HG03108 (cell line): ENCODE data around the gene MUTYH.
"Not testable (repeated sequence)": the region's sequence is repeated elsewhere in the genome, so short reads cannot be mapped to it uniquely, and the experiment has no call there.

Experiments
- ATAC-seq: cut with Tn5 transposase; IDR thresholded peaks from one replicate; pipeline ENCODE4 v1.9.1; 2021; ENCODE audit warnings: moderate library complexity; ENCODE audit not compliant: unreplicated experiment

The MUTYH gene

DNA sequence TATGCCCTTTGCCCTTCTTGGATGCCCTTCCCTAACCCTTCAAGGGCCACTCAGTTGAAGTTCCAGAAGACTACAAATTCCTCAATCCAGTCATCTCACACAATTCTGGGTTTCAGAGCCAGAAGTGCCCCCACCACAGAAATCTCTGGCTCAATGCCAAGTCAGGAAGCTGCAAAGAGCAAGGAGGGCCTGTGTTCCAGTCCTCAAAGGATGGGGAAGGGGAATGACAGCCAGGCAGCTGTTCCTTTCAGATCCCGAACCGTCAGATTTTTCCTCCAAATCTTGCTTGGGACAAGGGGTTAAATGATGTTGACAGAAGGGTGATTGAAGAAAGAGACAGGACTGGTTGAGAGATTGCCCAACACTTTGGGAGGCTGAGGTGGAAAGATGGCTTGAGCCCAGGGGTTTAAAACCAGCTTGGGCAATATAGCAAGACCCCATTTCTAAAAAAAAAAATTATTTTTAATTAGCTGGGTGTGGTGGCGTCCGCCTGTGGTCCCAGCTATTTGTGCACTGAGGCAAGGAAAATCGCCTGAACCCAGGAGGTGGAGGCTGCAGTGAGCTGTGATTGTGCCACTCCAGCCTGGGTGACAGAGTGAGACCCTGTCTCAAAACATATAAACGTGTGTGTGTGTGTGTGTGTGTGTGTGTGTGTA, 14.3 kb downstream of the MUTYH start:
- ATAC-seq = no peak

DNA sequence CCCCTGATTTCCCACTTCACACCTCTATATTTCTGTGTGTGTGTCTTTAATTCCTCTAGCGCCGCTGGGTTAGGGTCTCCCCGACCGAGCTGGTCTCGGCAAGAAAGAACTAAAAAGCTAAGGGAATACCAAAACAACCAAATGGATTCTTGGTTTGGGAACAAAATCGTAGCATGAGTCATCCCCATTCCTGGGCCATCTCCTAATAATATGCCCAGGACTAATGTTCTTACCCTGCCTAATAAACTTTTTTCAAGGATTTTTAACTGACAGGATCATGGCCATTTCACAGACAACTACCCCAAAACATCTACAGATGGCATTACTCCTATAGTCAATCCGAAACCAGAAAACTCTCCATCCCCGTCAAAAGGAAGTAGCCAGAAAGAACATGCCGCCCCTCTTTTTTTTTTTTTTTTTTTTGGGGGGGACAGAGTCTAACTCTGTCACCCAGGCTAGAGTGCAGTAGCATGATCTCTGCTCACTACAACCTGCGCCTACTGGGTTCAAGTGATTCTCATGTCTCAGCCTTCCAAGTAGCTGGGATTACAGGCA, 17.7 kb downstream of the MUTYH start:
- no peak for ATAC-seq

DNA sequence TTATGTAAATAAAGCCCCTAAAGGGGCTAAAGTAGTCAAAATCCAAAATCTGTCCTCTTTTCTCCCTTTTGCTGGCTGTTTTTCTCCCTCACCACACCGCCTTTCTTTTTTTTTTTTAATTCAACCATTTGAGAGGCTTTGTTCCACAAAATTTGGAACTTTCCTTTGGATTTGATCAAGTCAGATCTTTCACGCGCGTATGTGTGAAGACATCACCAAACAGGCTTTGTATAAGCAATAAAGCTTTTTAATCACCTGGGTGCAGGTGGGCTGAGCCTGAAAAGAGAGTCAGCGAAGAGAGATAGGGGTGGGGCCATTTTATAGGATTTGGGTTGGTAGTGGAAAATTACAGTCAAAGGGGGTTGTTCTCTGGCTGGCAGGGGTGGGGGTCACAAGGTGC, 18.8 kb downstream of the MUTYH start:
- no peak for ATAC-seq

DNA sequence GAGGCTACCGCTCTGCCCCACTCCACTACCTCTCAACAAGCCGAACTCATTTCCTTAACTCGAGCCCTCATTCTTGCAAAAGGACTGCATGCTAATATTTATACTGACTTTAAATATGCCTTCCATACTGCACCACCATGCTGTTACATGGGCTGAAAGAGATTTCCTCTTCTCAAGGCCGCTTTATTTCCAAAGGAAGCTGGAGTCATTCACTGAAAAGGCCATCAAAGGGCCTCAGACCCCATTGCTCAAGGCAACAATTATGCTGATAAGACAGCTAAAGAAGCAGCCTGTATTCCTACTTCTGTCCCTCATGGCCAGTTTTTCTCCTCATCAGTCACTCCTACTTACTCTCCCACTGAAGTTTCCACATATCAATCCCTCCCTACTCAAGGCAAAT, 20.5 kb downstream of the MUTYH start:
- ATAC-seq = no peak

DNA sequence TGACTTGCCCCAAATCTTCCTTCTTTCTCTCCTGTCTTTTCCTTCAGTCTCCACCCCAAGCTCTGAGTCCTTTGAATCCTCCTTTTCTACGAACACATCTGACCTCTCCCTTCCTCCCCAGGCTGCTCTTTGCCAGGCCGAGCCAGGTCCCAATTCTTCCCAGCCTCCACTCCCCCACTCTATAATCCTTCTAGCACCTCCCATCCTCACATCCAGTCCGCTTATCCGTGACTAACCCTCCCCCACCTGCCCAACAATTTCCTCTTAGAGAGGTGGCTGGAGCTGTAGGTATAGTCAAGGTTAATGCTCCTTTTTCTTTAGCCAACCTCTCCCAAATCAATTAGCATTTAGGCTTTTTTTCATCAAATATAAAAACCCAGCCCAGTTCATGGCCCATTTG, 23.1 kb downstream of the MUTYH start:
- ATAC-seq = no peak

DNA sequence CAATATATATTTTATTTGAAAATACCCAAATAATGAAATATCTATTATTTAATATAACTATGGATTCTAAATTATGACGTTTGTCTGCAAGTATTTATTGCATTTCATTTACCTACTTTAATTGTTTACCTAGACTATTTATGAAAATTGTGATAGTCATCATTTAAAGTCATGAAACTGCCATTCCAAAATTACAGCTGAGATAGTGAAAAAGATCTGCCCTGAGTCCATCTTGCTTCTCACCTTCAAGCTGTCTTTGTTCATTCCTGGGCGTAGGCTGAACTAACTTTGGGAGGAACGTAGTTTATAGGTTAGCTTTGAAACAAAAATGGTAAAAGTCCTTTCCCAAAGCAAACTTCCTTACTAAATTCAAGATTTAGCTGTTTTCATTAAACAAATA, 26.0 kb downstream of the MUTYH start:
- ATAC-seq = no peak

DNA sequence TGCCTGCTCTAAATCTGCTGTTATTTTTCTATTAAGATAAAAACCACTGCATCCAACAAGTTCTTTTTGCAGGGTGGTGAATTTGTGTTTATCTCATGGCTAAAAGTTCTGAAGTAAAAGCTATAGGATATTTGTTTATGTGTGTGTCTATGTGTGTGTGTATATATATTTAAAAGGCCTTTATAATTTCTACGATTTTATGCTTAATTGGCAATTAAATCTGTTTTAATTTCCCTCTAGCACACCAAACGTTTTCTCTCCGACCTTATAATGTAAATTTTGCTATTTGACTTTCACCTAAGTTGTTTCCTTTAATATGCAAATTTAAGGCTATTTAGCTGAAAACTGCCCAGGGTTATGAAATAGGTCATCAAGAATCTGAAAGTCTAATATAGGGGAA, 33.3 kb downstream of the MUTYH start:
- ATAC-seq = no peak

DNA sequence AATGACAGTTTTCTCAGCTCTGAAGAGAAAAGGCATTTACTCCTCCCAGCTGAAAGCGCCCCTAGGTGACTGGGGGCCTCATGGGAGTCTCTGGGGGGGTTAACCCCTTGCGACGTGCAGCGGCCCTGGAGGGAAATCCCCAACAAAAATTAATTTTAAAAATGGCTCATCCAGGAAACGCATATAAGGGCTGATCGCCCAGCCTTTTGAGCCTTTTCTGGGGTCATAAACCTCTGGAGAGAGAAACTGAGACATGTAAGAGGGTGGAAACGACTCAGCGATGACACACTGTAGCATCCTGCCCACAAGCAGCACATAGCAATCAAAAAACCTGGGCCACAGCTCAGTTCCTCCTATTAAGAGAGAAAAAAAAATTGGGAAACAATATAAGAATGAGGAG, 33.9 kb downstream of the MUTYH start:
- no peak for ATAC-seq

DNA sequence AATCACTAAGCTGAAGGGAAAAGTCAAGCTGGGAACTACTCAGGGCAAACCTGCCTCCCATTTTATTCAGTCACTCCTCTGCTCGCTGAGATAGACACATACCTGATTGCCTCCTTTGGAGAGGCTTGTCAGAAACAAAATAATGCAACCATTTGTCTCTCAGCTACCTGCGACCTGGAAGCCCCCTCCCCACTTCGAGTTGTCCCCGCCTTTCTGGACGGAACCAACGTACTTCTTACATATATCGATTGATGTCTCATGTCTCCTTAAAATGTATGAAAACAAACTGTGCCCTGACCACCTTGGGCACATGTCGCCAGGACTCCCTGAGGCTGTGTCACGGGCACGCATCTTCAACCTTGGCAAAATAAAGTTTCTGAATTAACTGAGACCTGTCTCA, 35.0 kb downstream of the MUTYH start:
- no peak for ATAC-seq

DNA sequence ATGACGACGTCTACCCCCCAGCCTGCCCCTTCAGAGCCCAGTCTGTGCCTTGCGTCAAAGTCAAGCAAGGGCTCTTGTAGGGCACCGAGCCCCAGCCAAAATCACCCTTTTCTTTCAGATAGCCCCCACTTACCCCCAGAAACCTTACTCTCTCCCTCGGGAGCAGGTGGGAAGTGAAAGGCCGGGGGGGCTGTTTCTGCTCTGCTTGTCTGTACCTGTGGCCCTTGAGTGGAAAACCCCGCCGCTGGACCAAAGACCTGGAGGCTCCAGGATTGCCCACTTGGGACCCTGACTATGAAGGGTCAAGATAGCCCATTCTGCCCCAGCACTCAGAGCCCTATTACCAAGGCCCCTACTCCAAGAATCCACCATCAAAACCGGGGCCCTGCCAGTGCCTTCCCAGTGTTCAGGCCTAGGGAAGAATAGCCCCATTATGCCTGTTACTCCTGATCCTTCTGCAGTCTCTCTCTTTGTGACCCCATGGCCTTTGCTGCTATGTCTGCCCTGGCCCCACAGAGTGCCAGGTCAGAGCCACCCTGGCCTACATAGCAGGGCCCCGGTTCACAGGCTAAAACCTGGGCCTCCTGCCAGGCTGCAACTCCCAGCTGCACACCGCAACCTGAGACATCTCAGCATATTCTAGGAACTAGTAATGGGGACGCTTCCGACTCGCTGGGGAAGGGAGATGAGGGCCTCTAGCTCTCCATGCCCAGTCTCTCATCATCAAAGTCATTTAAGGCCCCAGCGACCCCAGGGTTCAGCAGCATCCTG, 35.7 kb downstream of the MUTYH start:
- peak; percentile 4 for ATAC-seq

DNA sequence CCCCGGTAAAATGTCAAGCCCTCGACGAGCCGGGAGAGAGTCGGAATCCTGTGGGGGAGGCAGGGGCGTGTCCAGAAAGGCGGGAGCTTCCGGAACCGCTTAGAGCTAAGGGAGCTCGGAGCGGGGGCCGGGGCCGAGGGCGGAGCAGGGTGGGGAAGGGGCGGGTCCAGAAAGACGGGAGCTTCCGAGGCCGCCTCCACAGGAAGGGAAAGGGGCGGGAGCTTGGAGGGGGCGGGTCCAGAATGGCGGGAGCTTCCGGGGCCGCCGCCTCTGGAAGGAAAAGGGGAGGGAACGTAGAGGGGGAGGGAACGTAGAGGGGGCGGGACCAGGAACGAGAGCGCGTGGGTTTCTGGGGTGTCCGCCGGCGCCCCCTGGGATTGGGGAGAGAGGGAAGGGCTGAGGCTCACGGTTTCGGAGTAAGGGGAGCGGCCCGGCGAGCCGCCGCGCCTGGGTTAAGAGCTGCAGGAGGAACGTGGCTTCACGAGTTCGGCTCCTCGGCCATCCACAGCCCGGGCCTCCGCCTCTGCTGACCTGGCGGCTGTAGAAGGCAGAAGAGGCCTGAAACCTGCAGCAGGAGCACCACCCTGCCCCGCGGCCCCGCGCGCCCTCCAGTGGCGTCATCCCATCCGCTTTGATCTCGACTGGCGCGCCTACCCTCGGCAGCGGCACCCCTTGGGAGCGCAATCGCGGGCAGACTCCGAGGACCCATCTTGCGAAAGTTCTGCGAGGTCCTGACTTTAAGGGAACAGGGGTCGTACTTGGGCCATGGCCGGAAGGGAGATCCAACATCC, 36.5 kb downstream of the MUTYH start:
- peak; percentile 59 for ATAC-seq

DNA sequence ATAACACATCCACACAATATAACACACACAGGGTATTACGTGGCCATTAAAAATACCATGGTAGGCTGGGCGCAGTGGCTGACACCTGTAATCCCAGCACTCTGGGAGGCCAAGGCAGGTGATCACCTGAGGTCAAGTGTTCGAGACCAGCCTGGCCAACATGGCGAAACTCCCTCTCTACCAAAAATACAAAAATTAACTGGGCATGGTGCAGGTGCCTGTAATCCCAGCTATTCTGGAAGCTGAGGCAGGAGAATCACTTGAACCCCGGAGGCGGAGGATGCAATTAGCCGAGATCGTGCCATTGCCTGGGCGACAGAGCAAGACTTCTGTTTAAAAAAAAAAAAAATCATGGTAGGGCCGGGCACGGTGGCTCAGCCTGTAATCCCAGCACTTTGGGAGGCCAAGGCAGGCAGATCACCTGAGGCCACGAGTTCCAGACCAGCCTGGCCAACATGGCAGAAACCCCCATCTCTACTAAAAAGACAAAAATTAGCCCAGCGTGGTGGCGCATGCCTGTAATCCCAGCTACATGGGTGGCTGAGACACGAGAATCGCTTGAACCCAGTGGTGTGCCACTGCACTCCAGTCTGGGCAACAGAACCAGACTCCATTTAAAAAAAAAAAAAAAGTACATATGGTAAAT, 37.6 kb downstream of the MUTYH start:
- no peak for ATAC-seq

DNA sequence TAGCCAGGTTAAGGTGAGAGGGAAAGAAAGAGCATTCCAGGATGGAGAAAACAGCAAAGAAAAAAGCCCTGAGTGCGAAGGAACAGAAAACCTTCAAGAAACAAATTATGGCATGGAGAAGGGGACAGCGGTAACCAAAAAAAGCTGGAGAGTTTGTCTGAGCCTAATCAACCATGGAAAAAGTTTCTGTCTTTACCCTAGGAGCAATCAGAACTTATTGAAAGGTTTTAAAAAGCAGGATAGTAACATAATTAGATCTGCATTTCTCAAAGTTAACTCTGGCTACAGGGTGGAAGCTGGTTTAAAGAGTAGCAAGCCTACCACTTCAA, 39.6 kb downstream of the MUTYH start:
- no peak for ATAC-seq

DNA sequence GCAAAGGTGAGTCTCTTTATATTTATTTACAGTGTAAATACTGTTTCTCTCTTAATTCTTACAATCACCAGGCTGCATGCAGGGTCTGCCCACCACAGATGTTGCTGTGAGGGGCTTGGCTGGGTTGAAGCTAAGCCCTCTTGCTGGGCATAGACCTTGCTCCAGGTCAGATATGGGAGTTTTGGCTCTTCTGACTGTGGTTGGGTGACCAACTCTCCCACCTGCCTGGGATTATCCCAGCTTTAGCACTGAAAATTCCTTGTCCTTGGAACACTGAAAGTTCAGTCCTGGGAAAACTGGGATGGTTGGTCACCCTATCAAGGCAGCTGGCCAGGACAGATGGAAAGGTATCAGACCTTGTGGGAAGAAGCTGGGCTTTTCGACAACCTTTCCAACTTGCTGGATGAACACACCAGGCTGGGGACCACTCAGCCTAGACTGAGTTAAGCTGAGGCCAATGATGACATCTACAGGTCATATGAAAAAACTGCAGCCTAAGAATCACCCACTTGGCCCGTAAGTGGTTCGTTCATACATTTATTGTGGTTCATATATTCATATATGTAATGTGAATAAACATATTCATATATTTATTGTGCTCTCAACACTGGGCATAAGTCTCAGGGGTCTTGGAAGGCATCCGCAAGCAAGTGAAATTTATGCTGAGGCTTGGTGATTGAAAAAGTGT, 40.1 kb downstream of the MUTYH start:
- no peak for ATAC-seq

DNA sequence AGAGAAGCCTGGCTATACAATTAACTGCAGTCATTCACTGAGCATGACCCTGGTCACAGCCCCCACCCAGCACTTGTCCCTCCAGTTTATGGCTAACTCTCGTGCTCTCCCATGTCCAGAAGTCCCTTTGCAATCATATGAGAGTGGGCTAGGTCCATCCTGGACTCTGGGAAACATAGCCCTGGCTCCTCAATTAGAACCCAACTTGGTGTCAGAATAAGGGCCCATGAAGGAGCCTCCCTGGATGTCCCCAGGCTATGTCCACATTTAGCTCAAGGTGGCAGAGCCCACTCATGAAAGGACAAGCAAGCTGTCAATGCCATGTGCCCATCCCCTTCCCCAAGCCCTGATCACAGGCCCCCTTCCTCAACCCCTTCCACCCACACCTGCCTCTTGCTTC, 40.9 kb downstream of the MUTYH start:
- ATAC-seq = no peak

DNA sequence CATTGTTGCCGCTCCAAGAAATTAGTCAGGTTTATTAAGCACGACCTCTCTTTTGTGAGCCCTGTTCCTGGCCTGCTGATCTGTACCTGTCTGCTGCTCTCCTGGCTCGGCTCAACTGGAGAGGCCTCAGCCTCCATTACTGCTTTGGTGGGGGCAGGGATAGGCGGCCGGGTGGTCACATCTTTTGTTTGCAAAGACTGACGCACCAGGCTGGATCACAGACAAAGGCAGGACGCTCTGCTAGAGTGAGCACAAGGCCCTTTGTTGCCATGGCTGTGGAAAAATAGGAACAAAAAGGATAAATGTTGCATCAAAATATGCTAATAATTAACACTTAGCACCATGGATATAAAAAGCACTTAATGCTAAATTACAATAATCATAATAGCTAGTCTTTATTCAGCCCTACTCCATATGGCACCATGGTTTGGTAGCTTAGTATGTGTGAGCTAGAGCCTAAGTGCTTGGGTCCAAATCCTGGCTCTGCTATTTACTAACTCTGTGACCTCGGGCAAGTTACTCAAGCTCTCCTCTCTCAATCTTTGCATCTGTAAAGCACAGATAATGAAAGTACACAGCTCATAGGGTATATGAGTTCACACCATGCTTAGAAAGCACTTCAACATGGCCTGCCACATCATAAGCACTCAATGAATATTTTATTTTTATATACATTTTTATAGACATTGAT, 42.4 kb downstream of the MUTYH start:
- no peak for ATAC-seq

DNA sequence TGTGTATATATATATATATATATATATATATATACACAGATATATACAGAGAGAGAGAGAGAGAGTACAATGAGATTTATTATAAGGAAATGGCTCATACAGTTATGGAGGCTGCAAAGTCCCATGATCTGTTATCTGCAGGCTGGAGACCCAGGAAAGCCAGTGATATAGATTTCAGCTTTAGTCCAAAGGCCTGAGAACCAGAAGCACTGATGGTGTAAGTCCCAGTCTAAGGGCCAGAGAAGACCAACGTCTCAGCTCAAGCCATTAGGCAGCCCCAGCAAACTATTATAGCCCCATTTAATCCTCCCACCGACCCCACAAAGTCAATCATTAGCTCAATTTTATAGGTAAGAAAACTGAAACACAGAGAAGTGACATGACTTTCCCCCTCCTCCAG, 48.5 kb downstream of the MUTYH start:
- no peak for ATAC-seq

DNA sequence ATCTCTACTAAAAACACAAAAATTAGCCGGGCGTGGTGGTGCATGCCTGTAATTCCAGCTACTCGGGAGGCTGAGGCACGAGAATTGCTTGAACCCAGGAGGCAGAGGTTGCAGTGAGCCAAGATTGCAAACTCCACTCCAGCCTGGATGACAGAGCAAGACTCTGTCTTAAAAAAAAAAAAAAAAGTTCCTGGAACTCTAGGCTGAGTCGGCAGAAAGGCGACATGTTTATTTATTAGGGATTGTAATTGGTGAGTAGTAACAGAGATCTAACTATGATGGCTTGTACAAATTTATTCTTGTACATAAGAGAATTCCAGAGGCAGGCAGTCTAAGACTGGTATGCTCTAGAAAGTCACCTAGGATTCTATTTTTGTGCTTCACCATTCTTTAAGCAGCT, 49.2 kb downstream of the MUTYH start:
- not testable (repeated sequence) for ATAC-seq

DNA sequence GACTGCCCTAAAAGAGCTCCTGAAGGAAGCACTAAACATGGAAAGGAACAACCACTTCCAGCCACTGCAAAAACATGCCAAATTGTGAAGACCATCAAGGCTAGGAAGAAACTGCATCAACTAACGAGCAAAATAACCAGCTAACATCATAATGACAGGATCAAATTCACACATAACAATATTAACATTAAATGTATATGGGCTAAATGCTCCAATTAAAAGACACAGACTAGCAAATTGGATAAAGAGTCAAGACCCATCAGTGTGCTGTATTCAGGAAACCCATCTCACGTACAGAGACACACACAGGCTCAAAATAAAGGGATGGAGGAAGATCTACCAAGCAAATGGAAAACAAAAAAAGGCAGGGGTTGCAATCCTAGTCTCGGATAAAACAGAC, 53.7 kb downstream of the MUTYH start:
- not testable (repeated sequence) for ATAC-seq

DNA sequence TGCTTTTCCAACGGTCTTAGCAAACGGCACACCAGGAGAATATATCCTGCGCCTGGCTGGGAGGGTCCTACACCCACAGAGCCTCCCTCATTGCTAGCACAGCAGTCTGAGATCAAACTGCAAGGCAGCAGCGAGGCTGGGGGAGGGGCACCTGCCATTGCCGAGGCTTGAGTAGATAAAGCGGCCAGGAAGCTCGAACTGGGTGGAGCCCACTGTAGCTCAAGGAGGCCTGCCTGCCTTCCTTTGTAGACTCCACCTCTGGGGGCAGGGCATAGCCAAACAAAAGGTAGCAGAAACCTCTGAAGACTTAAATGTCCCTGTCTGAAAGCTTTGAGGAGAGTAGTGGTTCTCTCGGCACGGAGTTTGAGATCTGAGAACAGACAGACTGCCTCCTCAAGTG, 55.4 kb downstream of the MUTYH start:
- ATAC-seq = not testable (repeated sequence)
